Activated B cell treated with CpG ODN at 0.5 μM for 24 hours (primary cell): ENCODE results near the gene RASAL1. TPM values are rescaled to one million over a fixed set of nuclear protein-coding genes. Genes with fewer than 3 reads are reported as not detected.
A peak's percentile ranks its signal among the peaks of the same experiment; 100 is the strongest.

Experiments used
- ATAC-seq: fragments of 200-7000 bp; cut with Tn5 transposase; one replicate; pipeline ENCODE4 v1.10.0; 2021; ENCODE audit warnings: low read depth, mild to moderate bottlenecking, moderate library complexity
- CTCF ChIA-PET: fragments of 350-600 bp; sonication (Branson Sonifier 250); formaldehyde crosslinking; loops from one replicate; lab custom pipeline; 2021; ENCODE audit warnings: antibody characterized with exemption; lab: Charles Lee
- POLR2A ChIA-PET: fragments of 350-600 bp; sonication (Branson Sonifier 250); formaldehyde crosslinking; loops from one replicate; lab custom pipeline; 2021; ENCODE audit warnings: antibody characterized with exemption; lab: Charles Lee
- DNase-seq: peaks from one replicate; pipeline ENCODE4 v3.0.0; 2022
- H3K27ac Mint-ChIP-seq: one replicate; pipeline ENCODE4 v1.8.0; 2020; ENCODE audit warnings: mixed read lengths
- H3K27me3 Mint-ChIP-seq: one replicate; pipeline ENCODE4 v1.8.0; 2021; ENCODE audit warnings: mixed read lengths
- H3K36me3 Mint-ChIP-seq: one replicate; pipeline ENCODE4 v1.8.0; 2021; ENCODE audit warnings: low read depth, mixed read lengths
- H3K4me1 Mint-ChIP-seq: one replicate; pipeline ENCODE4 v1.8.0; 2021; ENCODE audit warnings: mixed read lengths
- H3K4me3 Mint-ChIP-seq: one replicate; pipeline ENCODE4 v1.8.0; 2020; ENCODE audit warnings: mild to moderate bottlenecking, mixed read lengths
- H3K9me3 Mint-ChIP-seq: one replicate; pipeline ENCODE4 v1.8.0; 2020; ENCODE audit warnings: mixed read lengths
- CTCF ChIP-seq: fragments of 200-600 bp; IDR thresholded peaks from one replicate; pipeline ENCODE4 v1.8.0; 2022; ENCODE audit warnings: antibody characterized with exemption, mild to moderate bottlenecking
- intact Hi-C: fragments of 100-400 bp; cut with micrococcal nuclease; formaldehyde crosslinking; loops from one replicate; pipeline ENCODE4 v1.15.1; 2024
- total RNA-seq: library from RNA; stranded (reverse); gene quantifications from 2 replicates; pipeline ENCODE4 v1.2.3, GENCODE V29; 2022

The RASAL1 gene
- total RNA-seq, 1 donor from 2014 or later: 7.1 TPM

- no peaks in the 10 kb centered on the region for H3K27me3 Mint-ChIP-seq
- H3K9me3 Mint-ChIP-seq: no peaks in the 10 kb centered on the region
- no peak for TF ChIP-seq CTCF
- peak overlapping the region; percentile 81 for H3K27ac Mint-ChIP-seq
- ATAC-seq: peak; percentile 10
- no peak for DNase-seq
- peaks cover 96% of the 10 kb centered on the region for H3K4me1 Mint-ChIP-seq
- POLR2A ChIA-PET: interaction anchor here (0.7 to 1.4 kb wide), 4 partner anchors 11 to 73 kb away, joined by 3 to 9 read pairs (median 4); no protein-coding TSS in a partner anchor
- peaks cover 16% of the 10 kb centered on the region for H3K36me3 Mint-ChIP-seq
- H3K4me3 Mint-ChIP-seq: peak overlapping the region; percentile 71
- intact Hi-C loops: no loop called here
- CTCF ChIA-PET: interaction anchor here (1.0 to 2.9 kb wide), 3 partner anchors 12 to 93 kb away, joined by 3 to 12 read pairs (median 4); no protein-coding TSS in a partner anchor
These were observed 49.1 kb downstream of the RASAL1 start for GRCh38 chr12:113086249-113087164.

GRCh38 chr12:113083863-113084435, 51.6 kb downstream of the RASAL1 start:
- DNase-seq (no peak), ATAC-seq (peak; percentile 34)
- Mint-ChIP-seq H3K9me3 (no peaks in the 10 kb centered on the region), H3K27ac (peak overlapping the region; percentile 73), H3K4me3 (peak overlapping the region; percentile 4), H3K4me1 (peaks cover 96% of the 10 kb centered on the region), H3K36me3 (peaks cover 19% of the 10 kb centered on the region), H3K27me3 (no peaks in the 10 kb centered on the region)
- no peak for TF ChIP-seq CTCF
- POLR2A ChIA-PET: interaction anchor here (0.6 to 1.6 kb wide), 7 partner anchors 9 to 48 kb away, joined by 3 to 5 read pairs (median 3); no protein-coding TSS in a partner anchor
- CTCF ChIA-PET: interaction anchor here (0.9 kb wide), 2 partner anchors 33 to 35 kb away, joined by 3 to 4 read pairs; no protein-coding TSS in a partner anchor
- intact Hi-C loops: no loop called here

GRCh38 chr12:113082486-113083148, 52.9 kb downstream of the RASAL1 start:
- Mint-ChIP-seq H3K4me1 (peaks cover 92% of the 10 kb centered on the region), H3K27ac (peak overlapping the region; percentile 73), H3K27me3 (no peaks in the 10 kb centered on the region), H3K36me3 (peaks cover 18% of the 10 kb centered on the region), H3K4me3 (no peak overlapping the region), H3K9me3 (no peaks in the 10 kb centered on the region)
- ATAC-seq: no peak
- intact Hi-C loops: no loop called here
- TF ChIP-seq CTCF: no peak
- POLR2A ChIA-PET: interaction anchor here (0.7 to 1.6 kb wide), 4 partner anchors 18 to 44 kb away, joined by 3 to 4 read pairs (median 4); no protein-coding TSS in a partner anchor
- DNase-seq: no peak
- CTCF ChIA-PET: no interaction called here

- Mint-ChIP-seq H3K4me3 (no peak overlapping the region), H3K36me3 (peaks cover 18% of the 10 kb centered on the region), H3K27ac (no peak overlapping the region), H3K27me3 (no peaks in the 10 kb centered on the region), H3K9me3 (no peaks in the 10 kb centered on the region), H3K4me1 (peaks cover 92% of the 10 kb centered on the region)
- intact Hi-C loops: no loop called here
- ATAC-seq (no peak), DNase-seq (no peak)
- CTCF ChIA-PET: interaction anchor here (0.9 to 1.3 kb wide), 2 partner anchors 19 to 31 kb away, joined by 3 to 4 read pairs; no protein-coding TSS in a partner anchor
- TF ChIP-seq CTCF: no peak
- POLR2A ChIA-PET: interaction anchor here (0.9 to 1.4 kb wide), 5 partner anchors 11 to 33 kb away, joined by 3 to 4 read pairs (median 3); no protein-coding TSS in a partner anchor
These were observed 53.7 kb downstream of the RASAL1 start for GRCh38 chr12:113081873-113082272.
